HG03039 (cell line): Measurements from ENCODE around the gene GFOD1.
"Not testable (repeated sequence)": the region's sequence is repeated elsewhere in the genome, so short reads cannot be mapped to it uniquely, and the experiment has no call there.

Source experiments
- ATAC-seq: cut with Tn5 transposase; IDR thresholded peaks from one replicate; pipeline ENCODE4 v1.9.1; 2021; ENCODE audit warnings: mild to moderate bottlenecking, moderate library complexity; ENCODE audit not compliant: unreplicated experiment

GFOD1 gene

DNA sequence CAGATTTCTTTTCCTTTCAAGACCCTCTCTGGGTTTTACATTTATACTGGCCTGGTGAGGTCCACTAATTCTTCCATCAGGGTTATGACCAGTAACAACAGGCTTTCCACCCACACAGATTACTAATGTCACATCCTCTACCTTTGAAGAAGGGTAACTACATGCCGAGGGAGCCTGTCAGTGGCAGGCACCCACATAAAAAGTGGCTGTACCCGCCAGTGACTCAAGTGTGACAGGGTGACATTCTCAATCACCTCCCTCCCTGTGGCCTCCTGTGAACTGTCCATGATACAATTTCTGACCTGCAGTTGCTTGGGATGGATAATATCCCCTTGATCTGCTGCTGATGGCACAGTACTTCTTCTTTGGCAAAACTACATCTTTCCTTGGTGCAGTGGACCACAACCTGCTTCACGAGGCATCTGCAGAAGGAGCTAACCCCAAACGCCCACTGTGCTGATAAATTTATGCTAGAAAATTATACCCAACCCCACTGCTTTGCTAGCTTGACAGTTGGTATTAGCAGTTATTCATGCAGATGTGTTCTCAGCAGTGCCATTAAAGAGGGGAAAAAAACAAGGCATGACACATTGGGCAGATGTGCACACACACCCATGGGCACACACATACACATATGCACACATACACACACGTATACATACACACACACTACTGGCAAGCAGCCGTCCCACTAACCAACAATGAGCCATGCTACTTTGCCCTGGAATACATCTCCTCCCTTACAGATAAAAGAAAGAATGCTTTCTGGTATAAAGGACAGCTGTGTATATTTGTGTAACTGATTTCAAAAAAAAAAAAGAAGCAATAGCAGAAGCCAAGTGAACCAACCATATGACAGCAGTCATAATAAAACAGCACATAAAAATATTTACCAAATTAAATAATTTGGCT, 20.8 kb downstream of the GFOD1 start:
- ATAC-seq, result no peak

- ATAC-seq, result no peak
These were observed 21.7 kb downstream of the GFOD1 start for GRCh38 chr6:13465734-13466133.

DNA sequence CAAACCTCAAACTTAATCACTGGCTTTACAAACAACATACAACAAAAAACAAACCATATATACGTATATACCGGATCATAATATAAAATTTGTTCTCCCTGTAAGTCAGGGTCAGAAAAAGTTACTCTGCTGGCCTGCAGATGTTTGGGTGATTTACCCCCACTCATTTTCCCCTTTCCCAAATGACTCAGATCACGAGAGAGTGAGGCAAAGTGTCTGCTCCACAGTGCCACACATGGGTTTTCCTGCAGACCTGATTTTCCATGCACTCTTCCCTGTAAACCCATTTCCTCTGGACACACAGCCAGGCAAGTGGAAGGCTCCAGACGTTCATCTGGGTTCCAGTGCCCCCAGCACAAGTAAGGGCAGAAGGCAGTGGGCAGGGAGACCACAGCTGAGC, 23.5 kb downstream of the GFOD1 start:
- no peak for ATAC-seq

DNA sequence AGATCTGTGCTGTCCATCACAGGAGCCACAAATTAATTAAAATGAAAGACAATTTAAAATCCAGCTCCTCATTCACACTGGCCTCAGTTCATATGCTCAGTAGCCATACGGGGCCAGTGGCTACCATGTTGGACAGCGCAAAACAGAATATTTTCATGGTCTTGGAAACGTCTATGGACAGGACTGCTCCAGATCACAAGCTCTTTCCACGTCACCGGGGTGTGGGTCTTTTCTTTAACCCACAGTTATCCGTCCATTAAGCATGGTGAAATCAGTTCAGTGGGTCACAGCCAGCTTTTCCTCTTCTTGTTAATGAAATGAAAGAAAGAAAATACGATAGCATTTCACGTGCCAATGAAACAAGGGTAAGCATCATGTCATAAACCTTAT, 24.1 kb downstream of the GFOD1 start:
- ATAC-seq, result no peak

GRCh38 chr6:13462458-13463327, 24.7 kb downstream of the GFOD1 start:
- ATAC-seq, result no peak

- no peak for ATAC-seq
These were observed 25.6 kb downstream of the GFOD1 start for GRCh38 chr6:13461805-13462204.

DNA sequence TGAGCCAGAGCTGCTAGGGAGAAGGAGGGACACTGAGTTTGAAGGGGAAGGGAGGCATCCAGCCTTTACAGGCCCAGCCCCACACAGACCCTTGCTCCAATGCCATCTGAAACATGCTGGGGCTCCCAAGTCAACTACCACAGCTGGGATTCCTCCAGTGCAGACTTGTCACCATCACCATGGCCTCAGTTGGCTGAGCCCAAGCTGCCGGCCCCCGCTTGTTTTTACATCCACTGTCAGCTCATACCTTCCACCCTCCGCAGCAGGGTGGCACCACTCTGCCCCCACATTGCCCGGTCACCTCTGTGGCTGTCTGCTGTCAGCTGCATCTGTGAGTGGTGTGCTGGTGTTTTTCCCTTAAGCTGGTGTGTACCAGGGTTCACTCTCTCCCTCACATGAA, 26.1 kb downstream of the GFOD1 start:
- ATAC-seq, result no peak

DNA sequence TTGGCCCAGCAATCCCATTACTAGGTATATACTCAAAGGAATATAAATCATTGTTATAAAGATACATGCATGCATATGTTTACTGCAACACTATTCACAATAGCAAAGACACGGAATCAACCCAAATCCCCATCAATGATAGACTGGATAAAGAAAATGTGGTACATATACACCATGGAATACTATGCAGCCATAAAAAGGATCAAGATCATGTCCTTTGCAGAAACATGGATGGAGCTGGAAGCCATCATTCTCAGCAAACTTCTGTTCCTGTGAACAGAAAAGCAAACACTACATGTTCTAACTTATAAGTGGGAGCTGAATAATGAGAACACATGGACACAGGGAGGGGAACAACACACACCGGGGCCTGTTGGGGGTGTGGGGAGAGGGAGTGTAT, 27.1 kb downstream of the GFOD1 start:
- ATAC-seq, result not testable (repeated sequence)

DNA sequence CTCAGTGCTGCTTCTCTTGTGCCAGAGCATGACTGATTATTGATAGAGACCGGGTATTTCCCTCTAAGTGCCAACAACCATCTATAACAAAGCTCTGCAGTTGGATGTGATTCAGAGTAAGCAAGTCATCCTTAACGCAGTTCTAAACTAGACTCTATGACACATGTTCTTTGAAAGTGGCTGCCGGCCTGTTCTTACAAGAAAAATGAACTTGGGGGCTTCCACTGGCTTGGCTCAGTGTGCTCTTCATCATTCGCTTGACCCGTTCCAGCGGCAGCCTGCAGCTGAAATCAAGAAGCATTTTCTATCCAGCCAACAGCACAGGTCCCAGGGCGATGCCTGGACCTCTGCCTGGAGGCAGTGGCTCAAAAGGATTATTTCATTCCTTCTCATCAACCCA, 29.8 kb downstream of the GFOD1 start:
- no peak for ATAC-seq

DNA sequence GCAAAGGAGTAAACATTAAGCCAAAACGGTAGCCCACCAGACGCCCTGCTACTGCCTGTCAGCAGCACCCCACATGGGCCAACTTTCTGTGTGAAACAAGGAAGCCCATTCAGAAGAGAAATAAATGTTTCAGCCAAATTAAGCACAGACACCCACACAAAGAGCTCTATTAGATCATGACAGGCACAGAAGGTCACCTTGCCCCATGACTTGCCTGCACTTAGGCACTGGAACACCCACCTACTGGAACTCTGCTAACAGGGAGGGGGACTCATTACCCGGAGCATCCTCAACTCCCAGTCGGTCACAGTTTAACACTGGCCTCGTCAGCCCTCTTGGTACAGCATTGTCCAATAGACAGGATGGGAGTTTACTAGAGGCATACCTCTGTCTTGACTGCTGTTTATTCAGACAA, 31.8 kb downstream of the GFOD1 start:
- no peak for ATAC-seq

DNA sequence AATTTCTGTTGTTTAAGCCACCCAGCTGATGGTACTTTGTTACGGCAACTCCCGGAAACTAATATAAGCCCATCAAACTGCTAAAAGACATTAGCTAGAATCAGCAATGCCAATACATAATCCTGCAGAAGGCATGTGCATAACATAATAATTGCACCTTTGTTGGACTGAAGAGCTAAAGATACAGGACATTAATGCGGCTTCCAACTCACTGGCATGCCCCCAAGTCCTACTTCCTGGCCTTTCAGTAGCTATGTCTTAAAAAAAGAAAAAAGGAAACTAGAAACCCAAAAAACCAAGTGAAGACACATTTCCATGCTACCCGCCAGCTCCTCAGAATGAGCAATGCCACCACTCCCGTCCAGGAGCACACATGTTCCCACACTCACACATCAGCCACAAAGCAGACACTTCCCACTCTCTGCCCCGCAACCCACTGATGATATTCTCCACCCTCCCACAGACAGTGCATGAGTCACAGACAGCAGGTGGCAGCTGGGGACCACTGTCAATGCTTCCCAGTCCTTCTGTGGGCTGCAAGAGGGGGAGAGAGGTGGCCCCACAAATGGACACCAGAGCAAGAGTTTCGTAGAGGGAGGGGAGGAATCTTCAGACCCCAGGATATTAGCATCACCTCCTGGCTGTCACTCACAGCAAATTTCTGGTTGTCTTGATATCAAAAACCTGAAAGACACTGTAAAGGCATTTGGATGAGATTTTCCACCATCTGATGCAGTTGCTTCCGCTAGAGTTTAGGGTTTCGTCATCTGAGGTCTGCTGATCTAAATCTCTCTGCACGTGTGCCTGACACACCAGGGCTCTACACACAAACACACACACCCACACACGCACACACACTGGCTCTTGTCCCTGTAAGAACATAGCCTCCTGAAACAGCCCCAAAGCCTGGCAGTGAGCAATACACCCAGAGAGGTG, 32.8 kb downstream of the GFOD1 start:
- peak; percentile 39 for ATAC-seq

DNA sequence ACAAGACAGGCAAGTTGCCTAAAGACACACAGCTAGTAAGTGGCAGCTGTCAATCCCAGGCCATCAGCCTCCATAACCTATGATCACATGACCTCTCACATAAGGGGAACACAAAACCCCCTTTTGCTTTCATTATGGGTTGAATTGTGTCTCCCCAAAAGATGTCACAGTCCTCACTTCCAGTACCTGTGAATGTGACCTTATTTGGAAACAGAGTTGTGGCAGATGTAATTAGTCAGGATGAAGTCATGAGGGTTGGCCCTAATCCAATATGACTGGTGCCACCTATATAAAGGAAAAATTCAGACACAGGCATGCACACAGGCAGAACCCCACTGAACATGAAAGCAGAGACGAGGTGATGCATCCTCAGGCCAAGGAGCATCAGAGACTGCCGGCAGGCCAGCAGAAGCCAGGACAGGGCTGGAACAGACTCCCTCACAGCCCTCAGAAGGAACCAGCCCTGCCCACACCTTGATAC, 33.6 kb downstream of the GFOD1 start:
- ATAC-seq, result no peak

DNA sequence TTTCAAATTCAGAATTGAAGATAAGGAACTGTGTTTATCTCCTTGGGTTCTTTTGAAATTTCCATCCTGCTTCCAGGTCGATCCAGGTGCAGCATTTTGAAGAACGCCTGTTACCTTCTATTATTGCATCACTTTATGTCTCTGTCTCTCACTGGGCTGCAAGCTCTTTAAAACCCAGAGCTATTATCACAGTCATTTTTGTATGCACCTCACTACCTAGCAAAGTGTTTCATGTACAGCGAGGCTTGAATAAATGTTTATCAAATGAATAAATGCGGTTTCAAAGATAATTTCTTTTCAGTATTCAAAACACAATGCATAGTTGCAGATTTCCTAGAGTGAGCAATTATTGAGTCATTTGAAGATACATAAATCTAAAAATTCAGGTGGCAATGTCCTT, 34.2 kb downstream of the GFOD1 start:
- ATAC-seq, result no peak

- ATAC-seq, result no peak
These were observed 34.9 kb downstream of the GFOD1 start for GRCh38 chr6:13452346-13453117.

DNA sequence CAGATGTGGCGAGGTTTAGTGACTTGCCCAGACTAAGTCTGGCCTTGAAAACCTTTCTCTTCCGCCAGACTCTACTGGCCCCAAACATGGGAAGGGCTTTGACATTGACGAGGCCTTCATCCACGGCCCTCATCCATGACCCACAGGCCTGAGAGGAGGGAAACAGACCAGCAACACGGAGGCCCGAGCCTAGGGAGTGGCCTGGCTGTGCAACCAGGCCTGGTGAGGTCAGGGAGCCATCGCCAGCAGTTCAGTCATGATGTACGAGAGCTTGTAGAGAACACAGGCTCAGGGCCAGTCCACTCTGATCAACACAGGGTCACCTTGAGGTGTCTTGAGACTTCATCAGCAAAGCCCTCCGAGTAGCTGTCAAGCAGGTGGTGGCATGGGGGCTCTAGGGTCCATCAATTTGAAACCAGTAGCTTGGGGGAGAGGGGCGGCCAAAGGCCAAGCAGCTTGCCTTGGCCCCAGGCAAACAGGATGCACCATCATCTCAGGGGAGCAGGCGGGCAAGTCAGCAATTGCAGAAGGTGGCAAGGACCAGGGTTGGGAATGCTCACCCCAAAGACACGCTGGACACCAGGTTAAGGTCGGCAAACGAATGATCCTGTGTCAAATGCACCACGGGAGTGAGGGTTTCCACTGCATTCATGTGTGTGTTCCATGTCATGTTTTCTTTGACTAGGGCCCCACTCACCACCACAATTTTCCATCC, 36.1 kb downstream of the GFOD1 start:
- no peak for ATAC-seq

DNA sequence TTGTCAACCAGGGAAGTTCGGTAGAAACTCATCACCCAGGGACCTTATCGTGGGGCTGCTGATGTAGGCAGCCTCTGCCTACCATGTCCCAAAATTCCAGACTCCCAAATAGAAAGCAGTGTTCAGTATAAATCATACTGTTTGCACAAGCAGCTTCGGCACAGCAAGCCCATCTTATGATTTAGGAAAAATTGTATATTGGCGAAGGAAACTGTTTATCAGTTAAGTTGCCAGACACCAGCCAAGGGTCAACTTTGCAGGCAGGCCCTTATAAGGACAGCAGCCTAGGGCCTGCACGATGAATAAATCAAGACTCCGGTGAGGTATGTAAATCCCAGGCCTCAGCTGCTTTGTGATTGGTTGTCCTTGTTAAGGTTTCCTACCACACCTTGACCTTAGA, 36.8 kb downstream of the GFOD1 start:
- no peak for ATAC-seq

- no peak for ATAC-seq
These were observed 39.3 kb downstream of the GFOD1 start for GRCh38 chr6:13447949-13448724.

DNA sequence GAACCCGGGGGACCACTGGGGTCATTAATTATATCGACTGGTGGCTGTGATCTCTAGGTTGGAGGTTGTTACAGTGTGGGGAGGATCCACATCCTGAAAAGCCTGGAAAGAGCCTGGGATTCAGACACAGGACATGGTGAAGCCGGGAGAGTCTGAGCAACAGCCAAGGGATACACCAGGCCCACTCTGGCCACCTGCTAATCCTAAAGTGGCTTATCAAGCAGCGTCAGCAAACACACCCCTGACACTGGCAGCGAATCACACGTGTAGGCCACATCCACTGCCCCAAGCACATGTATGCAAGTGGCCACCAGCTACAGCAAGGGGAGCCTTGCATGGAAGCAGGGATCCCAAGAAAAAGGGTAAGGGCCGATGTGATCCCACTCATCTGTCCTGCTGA, 41.0 kb downstream of the GFOD1 start:
- no peak for ATAC-seq

DNA sequence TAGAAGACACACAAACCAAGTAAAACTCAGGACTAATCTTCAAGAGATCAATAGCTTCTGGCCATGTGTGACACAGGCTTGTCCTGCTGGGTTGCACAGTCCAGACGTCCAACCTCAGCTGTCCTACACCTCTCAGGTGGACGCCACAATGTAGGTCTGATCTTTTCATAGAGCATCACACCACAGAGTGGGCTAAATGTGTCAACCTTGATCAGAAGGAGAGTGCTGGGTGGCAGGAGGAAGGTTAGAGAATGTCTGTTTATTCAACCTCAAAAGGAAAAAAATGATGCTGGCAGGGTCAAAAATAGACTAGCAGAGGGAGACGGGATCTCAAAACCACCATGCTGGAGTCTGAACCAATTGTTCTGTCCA, 41.7 kb downstream of the GFOD1 start:
- no peak for ATAC-seq
